ENCODE results near the gene PPP1R9B. TPM values are rescaled to one million over a fixed set of nuclear protein-coding genes. Genes with fewer than 3 reads are reported as not detected.

PPP1R9B gene
- total RNA-seq, 1 experiment from 2014 or later = 61.3 TPM

DNA sequence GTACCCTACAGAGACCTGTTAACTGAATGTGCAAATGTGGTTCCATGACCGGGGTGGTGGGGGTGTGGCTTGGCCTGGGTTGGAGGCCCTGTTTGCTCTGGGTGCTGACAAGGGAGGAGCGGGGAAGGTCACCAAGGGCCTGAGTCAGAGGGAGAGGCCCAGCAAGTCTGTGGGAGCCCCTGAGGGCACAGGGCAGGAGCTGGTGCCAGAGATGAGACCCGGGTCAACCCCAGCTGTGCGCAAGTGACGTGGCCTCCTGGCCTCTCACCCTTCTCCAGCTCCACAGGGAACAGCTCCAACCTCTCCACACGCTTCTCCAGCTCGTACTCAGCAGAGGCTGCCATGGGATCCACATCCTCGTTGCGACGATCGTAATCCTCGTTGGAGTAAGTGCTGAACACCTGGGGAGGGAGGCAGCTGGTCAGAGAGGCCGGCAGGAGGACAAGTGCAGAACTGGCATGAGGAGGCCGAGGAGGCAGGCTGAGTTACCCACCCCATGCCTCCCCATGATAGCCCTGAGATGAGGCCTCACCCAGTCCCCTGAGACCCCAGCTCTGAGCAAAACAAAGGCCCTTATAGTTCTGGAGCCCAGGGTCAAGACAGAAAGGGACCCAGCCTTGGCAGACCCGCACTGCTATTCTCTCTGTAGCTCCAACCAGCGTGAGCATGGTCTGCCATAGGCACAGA, 5.5 kb downstream of the PPP1R9B start:
- ChIA-PET POLR2A (ENCODE audit: low non-redundant PET) (no interaction called here), CTCF (no interaction called here)
- no peak for TF ChIP-seq EZH2 (IDR thresholded peaks at IDR 0.05; ENCODE audit: borderline replicate concordance, low read depth, low read length, poor library complexity, severe bottlenecking)
- TF ChIP-seq CTCF (conservative IDR thresholded peaks at IDR 0.05; ENCODE audit: low read depth, low read length) = no peak
- H3K4me1 ChIP-seq (ENCODE audit: insufficient read depth, low read length, poor library complexity, severe bottlenecking) = peaks cover 23% of the 10 kb centered on the region
- peaks cover 56% of the 10 kb centered on the region for H3K36me3 ChIP-seq (ENCODE audit: insufficient read depth, low read length, poor library complexity, severe bottlenecking)
- H3K27me3 ChIP-seq (replicated peaks; ENCODE audit: insufficient read depth, low read depth, low read length, poor library complexity) = no peaks in the 10 kb centered on the region
- no peaks in the 10 kb centered on the region for H3K9me3 ChIP-seq (ENCODE audit: low read depth, low read length, poor library complexity, severe bottlenecking)
- BruUV-seq (replicated peaks) = no TSS peak
- no peak overlapping the region for H3K4me3 ChIP-seq (ENCODE audit: low read depth, low read length, poor library complexity, severe bottlenecking)
- intact Hi-C loops (cut with micrococcal nuclease; ENCODE audit: unreplicated experiment) = no loop called here
- H3K27ac ChIP-seq (ENCODE audit: low read depth, low read length, poor library complexity, severe bottlenecking) = no peak overlapping the region
- DNase-seq (ENCODE audit: low spot score) = no peak

- CTCF ChIA-PET = no interaction called here
Observed at GRCh38 chr17:50144355-50144754, 6.1 kb downstream of the PPP1R9B start.

DNA sequence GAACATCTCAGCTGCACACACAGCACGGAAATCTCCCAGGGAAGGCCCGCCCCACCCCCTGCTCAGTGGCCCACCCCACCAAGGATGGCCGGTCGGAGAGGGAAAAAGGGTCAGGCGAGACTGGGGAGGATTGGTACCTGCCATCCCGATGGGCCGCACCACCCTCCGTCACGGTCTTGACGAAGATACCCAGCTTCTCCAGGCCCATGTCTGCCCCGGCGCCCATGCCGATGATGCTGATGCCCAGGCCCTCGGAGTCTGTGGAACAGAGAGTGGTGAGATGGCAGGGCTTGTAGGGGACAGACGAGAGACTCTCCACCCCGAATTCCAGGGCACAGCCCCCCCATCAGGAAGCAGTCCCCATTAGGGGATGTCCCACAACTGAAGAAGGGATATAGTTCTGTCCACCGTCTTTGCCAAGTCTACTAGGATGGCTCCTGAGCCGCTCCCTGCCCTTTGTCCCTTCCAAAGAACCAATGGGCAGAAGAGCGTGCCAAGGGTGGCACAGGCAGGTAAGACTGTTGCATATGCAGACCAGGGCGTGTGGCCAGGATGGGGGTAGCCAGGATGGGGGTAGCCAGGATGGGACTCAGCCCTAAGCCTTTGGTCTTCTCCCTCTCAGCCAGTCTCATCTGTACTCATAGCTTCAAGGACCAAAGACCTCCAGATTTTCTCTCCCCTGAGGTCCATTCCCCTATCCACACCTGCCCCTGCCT, 6.9 kb downstream of the PPP1R9B start:
- H3K4me1 ChIP-seq (ENCODE audit: insufficient read depth, low read length, poor library complexity, severe bottlenecking) = peaks cover 23% of the 10 kb centered on the region
- ChIA-PET POLR2A (ENCODE audit: low non-redundant PET) (no interaction called here), CTCF (no interaction called here)
- H3K36me3 ChIP-seq (ENCODE audit: insufficient read depth, low read length, poor library complexity, severe bottlenecking) = peaks cover 68% of the 10 kb centered on the region
- H3K4me3 ChIP-seq (ENCODE audit: low read depth, low read length, poor library complexity, severe bottlenecking) = no peak overlapping the region
- no TSS peak for BruUV-seq (replicated peaks)
- H3K9me3 ChIP-seq (ENCODE audit: low read depth, low read length, poor library complexity, severe bottlenecking) = no peaks in the 10 kb centered on the region
- H3K27ac ChIP-seq (ENCODE audit: low read depth, low read length, poor library complexity, severe bottlenecking) = no peak overlapping the region
- TF ChIP-seq CTCF (conservative IDR thresholded peaks at IDR 0.05; ENCODE audit: low read depth, low read length) = no peak
- no peak for TF ChIP-seq EZH2 (IDR thresholded peaks at IDR 0.05; ENCODE audit: borderline replicate concordance, low read depth, low read length, poor library complexity, severe bottlenecking)
- no peak for DNase-seq (ENCODE audit: low spot score)
- intact Hi-C loops (cut with micrococcal nuclease; ENCODE audit: unreplicated experiment) = no loop called here
- H3K27me3 ChIP-seq (replicated peaks; ENCODE audit: insufficient read depth, low read depth, low read length, poor library complexity) = no peaks in the 10 kb centered on the region

More at GRCh38 chr17:50144355-50144754, 6.1 kb downstream of the PPP1R9B start:
- TF ChIP-seq EZH2 (IDR thresholded peaks at IDR 0.05; ENCODE audit: borderline replicate concordance, low read depth, low read length, poor library complexity, severe bottlenecking) (no peak), CTCF (conservative IDR thresholded peaks at IDR 0.05; ENCODE audit: low read depth, low read length) (no peak)
- no peak overlapping the region for H3K4me3 ChIP-seq (ENCODE audit: low read depth, low read length, poor library complexity, severe bottlenecking)
- POLR2A ChIA-PET (ENCODE audit: low non-redundant PET) = no interaction called here
- H3K27ac ChIP-seq (ENCODE audit: low read depth, low read length, poor library complexity, severe bottlenecking) = no peak overlapping the region
- no peak for DNase-seq (ENCODE audit: low spot score)
- intact Hi-C loops (cut with micrococcal nuclease; ENCODE audit: unreplicated experiment) = no loop called here
- peaks cover 61% of the 10 kb centered on the region for H3K36me3 ChIP-seq (ENCODE audit: insufficient read depth, low read length, poor library complexity, severe bottlenecking)
- no peaks in the 10 kb centered on the region for H3K27me3 ChIP-seq (replicated peaks; ENCODE audit: insufficient read depth, low read depth, low read length, poor library complexity)
- BruUV-seq (replicated peaks) = no TSS peak
- peaks cover 23% of the 10 kb centered on the region for H3K4me1 ChIP-seq (ENCODE audit: insufficient read depth, low read length, poor library complexity, severe bottlenecking)
- no peaks in the 10 kb centered on the region for H3K9me3 ChIP-seq (ENCODE audit: low read depth, low read length, poor library complexity, severe bottlenecking)
